NCI-H1930 (cell line): Measurements from ENCODE around the gene SCYGR7.
"Not testable (repeated sequence)": the region's sequence is repeated elsewhere in the genome, so short reads cannot be mapped to it uniquely, and the experiment has no call there.

ENCODE experiments used
- DNase-seq, 2 experiments: peaks; one replicate each; lab custom pipeline; 2025; lab: John Stamatoyannopoulos, UW

Gene SCYGR7, protein sequence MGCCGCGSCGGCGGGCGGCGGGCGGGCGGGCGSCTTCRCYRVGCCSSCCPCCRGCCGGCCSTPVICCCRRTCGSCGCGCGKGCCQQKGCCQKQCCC

DNA sequence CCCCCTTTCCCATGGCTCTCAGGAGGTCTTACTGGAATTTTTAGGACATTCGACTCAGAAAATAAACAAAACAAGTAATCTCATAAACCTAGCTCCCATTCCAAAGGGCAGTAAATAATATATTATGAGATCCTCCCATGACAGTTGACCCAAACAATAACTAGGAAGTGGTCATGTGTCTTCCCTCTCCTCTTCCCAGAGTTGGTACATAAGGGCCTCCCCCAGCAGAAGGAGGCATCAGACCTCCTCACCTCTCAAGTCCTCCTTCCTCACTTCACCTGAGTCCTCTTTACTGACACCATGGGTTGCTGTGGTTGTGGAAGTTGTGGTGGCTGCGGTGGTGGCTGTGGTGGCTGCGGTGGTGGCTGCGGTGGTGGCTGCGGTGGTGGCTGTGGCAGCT is at the start of gene SCYGR7:
TSS of gene SCYGR7 (plus strand) at position 301 of the 400 bp plus-strand sequence. CDS start at position 301, 0 bp downstream.
- DNase-seq = no peak

- no peak for DNase-seq
Measured at GRCh38 chr2:227684258-227684657, 43.9 kb upstream of the SCYGR7 start.

DNA sequence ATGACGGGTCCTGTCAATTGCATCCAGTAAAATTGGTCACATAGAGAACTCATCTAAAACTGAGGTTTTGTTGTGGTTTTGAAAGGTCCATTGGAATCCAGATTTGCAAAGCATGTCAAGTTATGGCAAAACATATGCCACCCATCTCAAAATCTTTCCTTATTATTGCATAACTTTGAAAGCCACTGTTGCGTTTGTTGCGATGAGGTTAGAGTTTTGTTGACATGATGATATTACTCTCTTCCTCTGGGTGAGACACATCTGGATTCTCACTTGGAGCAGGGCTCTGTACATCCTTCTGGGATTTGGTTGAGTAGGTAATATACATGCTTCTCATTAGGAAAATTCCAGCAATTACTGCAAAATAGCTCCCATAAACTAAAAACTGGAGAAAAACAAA is 40.9 kb upstream of the SCYGR7 start:
- DNase-seq = no peak

DNA sequence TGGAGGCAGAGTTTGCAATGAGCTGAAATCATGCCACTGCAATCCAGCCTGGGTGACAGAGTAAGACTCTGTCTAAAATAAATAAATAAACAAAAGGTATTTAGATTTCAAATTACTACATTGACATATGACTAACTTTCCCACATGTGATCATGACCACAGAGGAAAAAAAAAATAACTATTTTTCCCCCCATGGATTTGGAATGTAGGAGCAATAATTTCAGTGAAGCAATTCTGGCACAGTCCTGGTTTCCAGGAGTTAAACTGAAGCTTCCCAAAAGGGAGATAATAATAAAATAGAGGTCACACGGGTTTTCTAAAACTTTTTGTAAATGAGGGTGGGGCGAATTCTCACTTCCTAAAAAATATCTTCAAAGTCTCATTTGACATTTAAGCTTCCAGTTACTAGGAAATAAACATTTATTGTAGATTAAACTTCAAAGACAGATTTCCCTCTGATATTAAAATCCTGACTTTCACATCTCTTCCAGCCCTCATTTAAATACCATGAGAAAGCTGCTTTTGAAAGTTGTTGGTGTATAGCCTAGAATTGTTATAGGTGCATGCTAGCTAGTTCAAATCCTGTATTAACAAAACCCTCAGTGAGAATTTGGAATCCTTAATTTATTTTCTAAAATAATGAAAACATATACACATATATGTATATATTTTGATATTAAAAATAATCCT is 31.0 kb upstream of the SCYGR7 start:
- no peak for DNase-seq

DNA sequence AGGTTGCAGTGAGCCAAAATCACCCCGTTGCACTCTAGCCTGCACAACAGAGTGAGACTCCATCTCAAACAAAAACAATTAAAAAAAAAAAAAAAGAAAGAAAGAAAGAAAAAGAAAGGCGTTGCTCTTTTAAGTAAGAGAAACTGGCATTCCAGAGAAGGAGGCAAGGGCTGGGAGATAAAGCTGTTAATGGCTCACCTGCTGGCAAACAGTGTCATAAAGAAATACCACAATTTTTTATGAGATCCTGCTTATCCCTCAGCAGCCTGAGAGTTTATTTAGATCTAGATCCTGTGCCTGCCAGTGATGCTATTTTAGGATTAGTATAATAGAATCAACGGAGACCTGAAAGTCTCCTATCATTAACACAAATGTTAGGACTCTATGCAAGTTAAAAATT is 26.6 kb upstream of the SCYGR7 start:
- DNase-seq = no peak

DNA sequence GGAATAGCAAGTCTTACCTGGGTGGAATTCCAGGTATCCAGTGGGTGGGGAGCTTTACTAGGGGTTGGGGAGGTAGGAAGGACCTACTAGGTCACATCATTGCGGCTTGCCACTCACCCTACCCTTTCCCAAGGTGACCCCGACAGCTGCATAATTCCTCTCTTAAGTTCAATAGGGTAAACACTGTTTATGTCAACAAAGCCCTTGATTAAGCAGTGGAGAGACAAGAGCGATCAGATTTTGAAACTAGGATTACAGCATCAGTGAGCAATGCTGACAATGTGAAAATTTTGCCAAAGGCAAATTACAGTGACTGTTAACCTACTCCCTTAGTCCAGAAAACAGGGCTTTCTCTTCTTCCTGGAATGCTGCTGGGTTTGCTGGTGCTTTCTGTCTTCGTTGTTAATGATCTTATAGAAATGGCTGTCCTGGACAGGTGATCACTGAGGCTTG is 24.8 kb upstream of the SCYGR7 start:
- no peak for DNase-seq

DNA sequence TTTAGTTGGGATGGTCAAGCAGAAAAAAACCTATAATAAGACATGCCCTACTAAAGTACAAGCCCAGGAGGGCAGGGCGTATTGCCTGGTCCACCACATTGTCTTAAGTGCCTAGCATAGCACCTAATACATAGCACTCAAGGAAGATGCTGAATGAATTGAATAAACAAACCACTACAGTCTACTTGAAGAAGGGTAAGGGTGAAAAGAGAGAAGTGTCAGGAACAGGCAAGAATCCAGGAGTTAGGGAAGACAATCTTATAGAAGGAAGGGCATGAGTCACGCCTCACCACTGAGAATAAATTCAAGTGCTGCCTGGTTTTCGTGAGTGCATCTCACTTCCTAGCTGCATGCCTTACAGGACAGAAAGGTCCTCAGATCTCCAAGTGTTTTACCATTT is 24.2 kb upstream of the SCYGR7 start:
- no peak for DNase-seq

DNA sequence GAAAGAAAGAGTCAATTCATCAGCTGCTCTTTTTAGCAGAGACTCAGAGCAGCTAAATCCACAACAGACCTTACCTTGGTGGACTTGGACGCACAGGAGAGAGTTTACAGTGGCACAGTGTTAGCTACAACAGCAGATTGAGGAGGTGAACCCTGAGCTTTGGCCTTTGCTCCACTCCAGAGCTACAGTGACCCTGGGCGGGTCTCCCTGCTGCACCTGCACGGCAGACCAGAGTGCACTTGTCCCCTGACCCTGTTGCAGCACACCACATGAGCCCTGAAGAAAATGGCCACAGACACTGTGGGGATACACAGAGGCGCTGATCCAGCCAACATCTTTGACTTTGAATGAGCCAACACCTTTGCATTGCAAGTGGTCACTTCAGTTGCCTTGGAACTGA is 21.3 kb upstream of the SCYGR7 start:
- DNase-seq = no peak

GRCh38 chr2:227707390-227707789 is 20.7 kb upstream of the SCYGR7 start:
- DNase-seq = no peak

- no peak for DNase-seq
Measured at GRCh38 chr2:227710986-227711385, 17.1 kb upstream of the SCYGR7 start.

DNA sequence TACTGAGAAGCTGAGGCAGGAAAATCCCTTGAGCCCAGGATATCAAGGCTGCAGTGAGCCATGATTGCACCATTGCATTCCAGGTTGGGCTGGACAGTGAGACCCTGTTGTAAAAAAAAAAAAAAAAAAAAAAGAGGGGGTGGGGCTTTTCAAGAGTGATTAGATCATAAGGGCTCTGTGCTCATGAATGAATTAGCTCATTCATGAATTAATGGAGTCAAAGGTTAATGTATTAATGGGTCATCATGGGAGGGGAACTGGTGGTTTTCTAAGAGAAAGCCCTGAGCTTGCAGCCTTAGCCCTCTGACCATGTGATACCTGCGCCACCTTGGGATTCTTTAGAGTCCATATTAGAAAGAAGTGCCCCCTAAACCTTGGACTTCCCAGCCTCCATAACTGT is 14.8 kb upstream of the SCYGR7 start:
- no peak for DNase-seq

DNA sequence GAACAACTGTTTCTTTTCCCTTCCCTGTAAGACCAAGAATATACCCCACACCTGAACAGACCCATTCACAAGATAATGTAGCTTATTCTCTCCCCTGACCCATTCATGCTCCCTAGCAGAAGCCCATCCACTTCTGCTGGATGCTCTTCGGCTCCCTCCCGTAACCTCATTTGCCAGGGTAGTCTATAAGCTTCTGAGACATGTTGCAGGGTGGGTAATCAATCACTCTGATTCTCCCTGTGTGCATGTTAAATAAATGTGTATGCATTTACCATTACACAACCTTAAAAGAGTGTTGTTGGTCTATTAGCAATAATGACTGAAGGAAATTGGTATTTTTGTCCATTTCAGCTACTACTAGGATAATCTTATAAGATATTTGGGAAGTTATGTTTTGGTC is 11.6 kb upstream of the SCYGR7 start:
- no peak for DNase-seq

- DNase-seq = peak in 1 of 2 experiments; percentile 34
Measured at GRCh38 chr2:227717687-227718567, 10.2 kb upstream of the SCYGR7 start, which contains the start of gene SLC19A3. Gene SLC19A3 (minus strand): TSS chr2:227718028. CDS start chr2:227702318, 15,710 bp downstream.

DNA sequence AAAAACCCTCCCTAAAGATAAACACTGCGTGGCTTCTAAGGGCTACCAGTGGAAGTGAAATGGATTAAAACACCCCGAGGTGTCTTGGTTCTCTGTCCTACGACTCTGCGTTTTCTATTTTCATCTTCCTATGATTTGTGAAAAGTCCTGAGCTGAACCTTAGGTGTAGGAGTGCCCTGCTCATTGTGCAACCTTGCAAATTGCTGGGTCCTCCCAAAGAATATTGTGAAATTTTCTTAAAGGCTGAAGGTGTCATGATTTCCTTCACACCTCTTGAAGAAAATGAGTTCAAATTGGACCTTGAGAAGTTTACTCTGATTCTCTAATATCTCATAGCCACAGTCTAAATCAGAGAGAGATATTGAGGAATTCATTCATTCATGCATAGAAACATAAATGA is 8.5 kb upstream of the SCYGR7 start:
- no peak for DNase-seq

GRCh38 chr2:227720680-227721079 is 7.5 kb upstream of the SCYGR7 start:
- DNase-seq = no peak

DNA sequence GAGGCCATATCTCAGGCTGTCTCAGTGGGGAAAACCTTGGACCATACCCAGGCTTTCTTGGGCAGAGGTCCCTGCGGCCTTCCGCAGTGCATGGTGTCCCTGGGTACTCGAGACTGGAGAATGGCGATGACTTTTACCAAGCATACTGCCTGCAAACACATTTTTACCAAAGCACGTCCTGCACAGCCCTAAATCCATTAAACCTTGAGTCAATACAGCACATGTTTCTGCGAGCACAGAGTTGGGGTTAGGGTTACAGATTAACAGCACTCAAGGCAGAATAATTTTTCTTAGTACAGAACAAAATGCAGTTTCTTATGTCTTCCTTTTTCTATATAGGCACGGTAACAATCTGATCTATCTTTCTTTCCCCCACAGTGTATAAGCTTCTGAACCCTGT is 5.3 kb upstream of the SCYGR7 start:
- DNase-seq = not testable (repeated sequence)

DNA sequence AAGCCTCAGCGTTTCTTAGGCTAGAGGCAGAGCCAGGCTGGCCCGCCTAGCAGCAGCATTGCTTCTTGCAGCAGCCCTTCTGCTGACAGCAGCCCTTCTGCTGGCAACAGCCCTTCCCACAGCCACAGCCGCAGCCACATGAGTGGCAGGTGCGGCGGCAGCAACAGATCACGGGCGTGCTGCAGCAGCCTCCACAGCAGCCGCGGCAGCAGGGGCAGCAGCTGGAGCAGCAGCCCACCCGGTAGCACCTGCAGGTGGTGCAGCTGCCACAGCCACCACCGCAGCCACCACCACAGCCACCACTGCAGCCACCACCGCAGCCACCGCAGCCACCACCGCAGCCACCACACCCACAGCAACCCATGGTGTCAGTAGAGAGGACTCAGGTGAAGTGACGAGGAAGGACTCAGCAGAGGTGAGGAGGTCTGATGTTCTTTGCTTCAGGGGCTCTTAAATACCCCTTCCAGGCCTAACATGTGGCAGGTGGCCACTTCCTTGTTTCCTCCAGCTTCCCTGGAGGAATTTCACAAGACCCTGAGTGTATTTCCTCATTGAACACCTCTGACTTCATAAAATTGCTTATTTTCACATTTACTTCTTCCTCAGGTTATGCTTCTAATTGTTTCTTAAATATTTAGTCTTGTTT is 3.6 kb upstream of the SCYGR7 start, which contains the start of gene SCYGR6:
TSS of gene SCYGR6 (minus strand) at position 364 of the 646 bp plus-strand sequence. CDS start at position 364, 0 bp downstream.
- DNase-seq = no peak

- no peak for DNase-seq
Measured at GRCh38 chr2:227739351-227739750, 11.2 kb downstream of the SCYGR7 start.

DNA sequence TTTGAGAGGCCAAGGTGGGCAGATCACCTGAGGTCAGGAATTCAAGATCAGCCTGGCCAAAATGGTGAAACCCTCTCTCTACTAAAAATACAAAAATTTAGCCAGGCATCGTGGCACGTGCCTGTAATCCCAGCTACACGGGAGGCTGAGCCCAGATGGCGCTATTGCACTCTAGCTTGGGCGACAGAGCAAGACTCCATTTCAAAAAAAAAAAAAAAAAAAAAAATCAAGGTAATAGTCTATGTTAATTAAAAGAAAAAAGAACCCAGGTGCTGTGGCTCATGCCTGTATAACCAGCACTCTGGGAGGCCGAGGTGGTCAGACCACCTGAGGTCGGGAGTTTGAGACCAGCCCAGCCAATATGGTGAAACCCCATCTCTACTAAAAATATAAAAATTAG is 12.6 kb downstream of the SCYGR7 start:
- DNase-seq = not testable (repeated sequence)

DNA sequence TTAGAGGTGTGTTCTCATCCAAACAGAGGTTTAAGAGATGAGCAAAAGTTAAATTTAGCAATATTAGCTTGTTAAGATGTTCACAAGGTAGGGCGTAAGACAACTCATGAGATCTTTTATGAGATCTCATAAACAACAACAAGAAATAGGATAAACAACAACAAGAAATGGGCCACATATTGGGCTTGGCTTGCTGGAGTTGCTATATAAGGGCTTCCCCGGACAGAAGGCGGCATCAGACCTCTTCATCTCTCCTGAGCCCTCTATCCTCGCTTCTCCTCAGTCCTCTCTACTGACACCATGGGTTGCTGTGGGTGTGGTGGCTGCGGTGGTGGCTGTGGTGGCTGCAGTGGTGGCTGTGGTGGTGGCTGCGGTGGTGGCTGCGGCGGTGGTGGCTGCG is 17.5 kb downstream of the SCYGR7 start, which contains the start of gene SCYGR8:
TSS of gene SCYGR8 (plus strand) at position 301 of the 400 bp plus-strand sequence. CDS start at position 301, 0 bp downstream.
- no peak for DNase-seq

GRCh38 chr2:227748079-227748478 is 19.9 kb downstream of the SCYGR7 start:
- DNase-seq = no peak

- not testable (repeated sequence) for DNase-seq
Measured at GRCh38 chr2:227756261-227756660, 28.1 kb downstream of the SCYGR7 start.
